Measurements from ENCODE around the gene NACA.

DNA sequence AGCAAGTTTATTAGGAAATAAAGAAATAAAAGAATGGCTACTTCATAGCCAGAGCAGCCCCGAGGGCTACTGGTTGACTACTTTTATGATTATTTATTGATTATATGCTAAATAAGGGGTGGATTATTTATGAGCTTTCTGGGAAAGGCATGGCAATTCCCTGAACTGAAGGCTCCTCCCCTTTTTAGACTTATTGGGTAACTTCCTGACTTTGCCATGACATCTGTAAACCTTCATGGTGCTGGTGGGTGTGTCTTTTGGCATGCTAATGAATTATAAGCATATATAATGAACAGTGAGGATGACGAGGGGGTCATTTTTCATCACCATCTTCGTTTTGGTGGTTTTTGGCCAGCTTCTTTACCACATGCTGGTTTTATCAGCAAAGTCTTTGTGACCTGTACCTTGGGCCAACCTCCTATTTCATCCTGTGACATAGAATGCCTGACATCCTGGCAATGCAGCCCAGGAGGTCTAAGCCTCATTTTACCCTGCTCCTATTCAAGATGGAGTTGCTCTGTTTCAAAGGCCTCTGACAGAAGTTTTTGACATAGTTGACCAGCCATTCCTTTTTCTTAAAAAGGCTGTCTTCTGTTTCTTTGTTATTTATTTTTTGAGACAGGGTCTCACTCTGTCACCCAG lies 26.0 kb downstream of the NACA start:
- no peak for TF ChIP-seq POLR2AphosphoS5 (IDR thresholded peaks at IDR 0.05; ENCODE audit: low read depth, low read length)
- TF ChIP-seq, protein P1, sequence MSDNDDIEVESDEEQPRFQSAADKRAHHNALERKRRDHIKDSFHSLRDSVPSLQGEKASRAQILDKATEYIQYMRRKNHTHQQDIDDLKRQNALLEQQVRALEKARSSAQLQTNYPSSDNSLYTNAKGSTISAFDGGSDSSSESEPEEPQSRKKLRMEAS (IDR thresholded peaks at IDR 0.05), result no peak
